GM12874 (cell line): ENCODE results near the gene ABHD4.

ENCODE experiments used
- CTCF ChIP-seq: IDR thresholded peaks from 2 replicates; pipeline ENCODE4 v1.5.1; 2011; ENCODE audit warnings: low read depth, mild to moderate bottlenecking, control low read depth, low read length, moderate library complexity; ENCODE audit not compliant: insufficient read depth

The ABHD4 gene

GRCh38 chr14:22577334-22577908 lies 20.7 kb upstream of the ABHD4 start:
- no peak for TF ChIP-seq CTCF

- TF ChIP-seq CTCF: no peak
Measured at GRCh38 chr14:22579236-22579635, 18.9 kb upstream of the ABHD4 start.

GRCh38 chr14:22579881-22580280 lies 18.2 kb upstream of the ABHD4 start:
- TF ChIP-seq CTCF: no peak

GRCh38 chr14:22580625-22581024 lies 17.5 kb upstream of the ABHD4 start:
- TF ChIP-seq CTCF: no peak

GRCh38 chr14:22583994-22584393 lies 14.1 kb upstream of the ABHD4 start:
- no peak for TF ChIP-seq CTCF

GRCh38 chr14:22587247-22587646 lies 10.9 kb upstream of the ABHD4 start:
- TF ChIP-seq CTCF: no peak

GRCh38 chr14:22588526-22589095 lies 9.5 kb upstream of the ABHD4 start:
- no peak for TF ChIP-seq CTCF
